Liver (tissue), 9 donors: ENCODE measurements around the gene BRINP1. TPM values are rescaled to one million over a fixed set of nuclear protein-coding genes. Genes with fewer than 3 reads are reported as not detected.

Source experiments
- DNase-seq: peaks from one replicate; pipeline ENCODE4 v3.0.0-alpha.2; 2017; ENCODE audit warnings: low spot score
- H3K27ac ChIP-seq, 2 donors: one replicate each; pipeline ENCODE4 v1.7.0; 2013; ENCODE audit warnings: inconsistent platforms in 2 of 2, low read length in 2 of 2, control low read depth in 1 of 2, low read depth in 1 of 2, mild to moderate bottlenecking in 1 of 2
- H3K27me3 ChIP-seq, 4 donors: one replicate each; pipeline versions ENCODE4 v1.6.1 to v1.7.0; 2013; ENCODE audit warnings: low read length in 3 of 4, inconsistent platforms in 1 of 4, mild to moderate bottlenecking in 1 of 4, moderate library complexity in 1 of 4; ENCODE audit not compliant: control insufficient read depth in 4 of 4, insufficient read depth in 4 of 4
- H3K36me3 ChIP-seq, 4 donors: one replicate each; pipeline versions ENCODE4 v1.6.1 to v1.7.0; 2013; ENCODE audit warnings: low read length in 3 of 4, mild to moderate bottlenecking in 3 of 4, low read depth in 1 of 4, moderate library complexity in 1 of 4; ENCODE audit not compliant: control insufficient read depth in 4 of 4, insufficient read depth in 3 of 4
- H3K4me1 ChIP-seq, 4 donors: one replicate each; pipeline versions ENCODE4 v1.6.1 to v1.7.0; 2013; ENCODE audit warnings: low read length in 3 of 4, mild to moderate bottlenecking in 3 of 4, moderate library complexity in 1 of 4; ENCODE audit not compliant: control insufficient read depth in 4 of 4, insufficient read depth in 4 of 4
- H3K4me3 ChIP-seq, 3 donors: one replicate each; pipeline versions ENCODE4 v1.6.1 to v1.7.0; 2013; ENCODE audit warnings: low read length in 3 of 3, control low read depth in 1 of 3, low read depth in 1 of 3, mild to moderate bottlenecking in 1 of 3
- H3K9ac ChIP-seq, 2 donors: one replicate each; pipeline ENCODE4 v1.7.0; 2013; ENCODE audit warnings: low read length in 2 of 2, mild to moderate bottlenecking in 2 of 2, moderate library complexity in 2 of 2, control low read depth in 1 of 2, low read depth in 1 of 2
- H3K9me3 ChIP-seq, 4 donors: one replicate each; pipeline versions ENCODE4 v1.6.1 to v1.7.0; 2013; ENCODE audit warnings: low read length in 3 of 4; ENCODE audit not compliant: control insufficient read depth in 4 of 4
- ATF3 ChIP-seq: IDR thresholded peaks from 2 replicates; pipeline ENCODE4 v1.6.1; 2016; ENCODE audit warnings: antibody characterized with exemption
- CTCF ChIP-seq: fragments of 150-350 bp; IDR thresholded peaks from 2 replicates; pipeline ENCODE4 v1.5.1; 2017; ENCODE audit warnings: improper control_type of control experiment, low read depth, low read length; ENCODE audit not compliant: missing input control
- EGR1 ChIP-seq, 2 donors: IDR thresholded peaks; 2 replicates each; pipeline ENCODE4 v1.6.1; 2016 to 2018; ENCODE audit warnings: antibody characterized with exemption in 2 of 2, low read depth in 2 of 2
- FOXA1 ChIP-seq: IDR thresholded peaks from 2 replicates; pipeline ENCODE4 v1.6.1; 2016; ENCODE audit warnings: antibody characterized with exemption
- FOXA2 ChIP-seq: IDR thresholded peaks from 2 replicates; pipeline ENCODE4 v1.6.1; 2016; ENCODE audit warnings: antibody characterized with exemption
- GABPA ChIP-seq, 2 donors: IDR thresholded peaks in 1 of 2; conservative IDR thresholded peaks in 1 of 2; 2 replicates each; pipeline ENCODE4 v1.6.1; 2016; ENCODE audit warnings: antibody characterized with exemption in 2 of 2, mild to moderate bottlenecking in 1 of 2, moderate library complexity in 1 of 2
- HNF4A ChIP-seq, 2 donors: conservative IDR thresholded peaks; 2 replicates each; pipeline ENCODE4 v1.6.1; 2016; ENCODE audit warnings: antibody characterized with exemption in 2 of 2, mild to moderate bottlenecking in 2 of 2
- HNF4G ChIP-seq: IDR thresholded peaks from 2 replicates; pipeline ENCODE4 v1.6.1; 2016; ENCODE audit warnings: antibody characterized with exemption
- JUND ChIP-seq, 2 donors: IDR thresholded peaks; 2 replicates each; pipeline ENCODE4 v1.6.1; 2016; ENCODE audit warnings: antibody characterized with exemption in 2 of 2
- MAX ChIP-seq: IDR thresholded peaks from 2 replicates; pipeline ENCODE4 v1.6.1; 2016; ENCODE audit warnings: antibody characterized with exemption
- NR2F2 ChIP-seq: IDR thresholded peaks from 2 replicates; pipeline ENCODE4 v1.6.1; 2016; ENCODE audit warnings: antibody characterized with exemption
- RAD21 ChIP-seq, 2 donors: IDR thresholded peaks; 2 replicates each; pipeline ENCODE4 v1.6.1; 2016; ENCODE audit warnings: antibody characterized with exemption in 2 of 2, mild to moderate bottlenecking in 2 of 2
- REST ChIP-seq: IDR thresholded peaks from 2 replicates; pipeline ENCODE4 v1.6.1; 2016; ENCODE audit warnings: antibody characterized with exemption, mild to moderate bottlenecking
- RXRA ChIP-seq, 2 donors: IDR thresholded peaks; 2 replicates each; pipeline ENCODE4 v1.6.1; 2017 to 2018; ENCODE audit warnings: antibody characterized with exemption in 2 of 2, mild to moderate bottlenecking in 1 of 2
- SP1 ChIP-seq: IDR thresholded peaks from 2 replicates; pipeline ENCODE4 v1.6.1; 2018; ENCODE audit warnings: antibody characterized with exemption, mild to moderate bottlenecking
- TAF1 ChIP-seq: conservative IDR thresholded peaks from 2 replicates; pipeline ENCODE4 v1.6.1; 2016; ENCODE audit warnings: antibody characterized with exemption, mild to moderate bottlenecking
- YY1 ChIP-seq: IDR thresholded peaks from 2 replicates; pipeline ENCODE4 v1.6.1; 2016; ENCODE audit warnings: antibody characterized with exemption, mild to moderate bottlenecking
- ZBTB33 ChIP-seq: IDR thresholded peaks from 2 replicates; pipeline ENCODE4 v1.6.1; 2016; ENCODE audit warnings: antibody characterized with exemption
- WGBS: extraction: QIAGEN DNeasy Blood & Tissue Kit; methylation state at CpG from one replicate; pipeline ENCODE4 v1.1.7; 2013; 5-methylcytosine and 5-hydroxymethylcytosine counted together
- polyA plus RNA-seq, 2 donors: library from polyadenylated mRNA; stranded (reverse) in 1 of 2; unstranded in 1 of 2; fragments of 200-250 nt in 1 of 2; fragments of >200 nt in 1 of 2; fragmentation: Nextera tagmentation in 1 of 2; extraction: Ambion mirVana in 1 of 2; gene quantifications; one replicate each; pipeline versions ENCODE4 v1.2.1 to v1.2.3, GENCODE V29; 2013 to 2015
- total RNA-seq, 2 donors: library from RNA; depleted of rRNA; stranded (reverse); fragments of >200 nt; gene quantifications; one replicate each; pipeline ENCODE4 v1.2.3, GENCODE V29; 2014
- donor health status: healthy.
- donor health status: healthy.
- donor health status: healthy.
- donor health status: healthy.
- donor health status: healthy.

BRINP1 gene
- total and polyA plus RNA-seq, 4 donors = under 0.01 to 0.43 (median 0.18) TPM

GRCh38 chr9:119318371-119318770 is 50.9 kb downstream of the BRINP1 start:
- H3K27me3 ChIP-seq = no peaks in the 10 kb centered on the region
- no peaks in the 10 kb centered on the region for H3K9me3 ChIP-seq
- H3K9ac ChIP-seq = no peak overlapping the region
- DNase-seq = no peak
- no peaks in the 10 kb centered on the region for H3K4me1 ChIP-seq
- H3K36me3 ChIP-seq = no peaks in the 10 kb centered on the region
- no peak overlapping the region for H3K27ac ChIP-seq
- WGBS = 50% methylated on average over 4 of the region's 4 CpGs
- TF ChIP-seq HNF4A (conservative IDR thresholded peaks at IDR 0.05) (no peak), RXRA (IDR thresholded peaks at IDR 0.05) (no peak), FOXA1 (no peak), TAF1 (no peak), SP1 (no peak), GABPA (IDR thresholded peaks at IDR 0.05 in 1 of 2, conservative IDR thresholded peaks at IDR 0.05 in 1 of 2) (no peak), YY1 (no peak), NR2F2 (no peak), FOXA2 (no peak), REST (no peak), MAX (no peak)
- no peak overlapping the region for H3K4me3 ChIP-seq

- no peaks in the 10 kb centered on the region for H3K27me3 ChIP-seq
These were observed 55.4 kb downstream of the BRINP1 start for GRCh38 chr9:119313846-119314245.

More at GRCh38 chr9:119313846-119314245, 55.4 kb downstream of the BRINP1 start:
- TF ChIP-seq REST = no peak
- TF ChIP-seq ZBTB33 = no peak
- no peak for TF ChIP-seq SP1
- no peak for TF ChIP-seq JUND (IDR thresholded peaks at IDR 0.05)
- no peak for TF ChIP-seq GABPA (IDR thresholded peaks at IDR 0.05 in 1 of 2, conservative IDR thresholded peaks at IDR 0.05 in 1 of 2)
- no peak for TF ChIP-seq FOXA2
- no peak for TF ChIP-seq CTCF
- TF ChIP-seq RAD21 (IDR thresholded peaks at IDR 0.05) = no peak
- TF ChIP-seq YY1 = no peak
- TF ChIP-seq NR2F2 = no peak
- TF ChIP-seq EGR1 (IDR thresholded peaks at IDR 0.05; ENCODE audit: low read depth in 2 of 2) = no peak
- TF ChIP-seq MAX = no peak
- no peak for TF ChIP-seq HNF4G
- no peak for TF ChIP-seq TAF1
- no peak for TF ChIP-seq RXRA (IDR thresholded peaks at IDR 0.05)
- no peak for TF ChIP-seq FOXA1
- TF ChIP-seq ATF3 = no peak
- TF ChIP-seq HNF4A (conservative IDR thresholded peaks at IDR 0.05) = no peak
- 78% methylated on average over 4 of the region's 4 CpGs for whole genome bisulfite sequencing
- Histone ChIP-seq H3K36me3 (no peaks in the 10 kb centered on the region), H3K4me1 (no peaks in the 10 kb centered on the region), H3K9me3 (no peaks in the 10 kb centered on the region), H3K4me3 (no peak overlapping the region), H3K27ac (no peak overlapping the region), H3K9ac (no peak overlapping the region)
- no peak for DNase-seq
